Anterior cingulate cortex (tissue), 58 donors: ENCODE measurements around the gene ITPKC.
A peak's percentile ranks its signal among the peaks of the same experiment; 100 is the strongest.
"Not testable (repeated sequence)": the region's sequence is repeated elsewhere in the genome, so short reads cannot be mapped to it uniquely, and the experiment has no call there.

ENCODE experiments used
- DNase-seq, 58 donors: peaks; one replicate each; lab custom pipeline; 2025; lab: John Stamatoyannopoulos, UW

ITPKC gene

DNA sequence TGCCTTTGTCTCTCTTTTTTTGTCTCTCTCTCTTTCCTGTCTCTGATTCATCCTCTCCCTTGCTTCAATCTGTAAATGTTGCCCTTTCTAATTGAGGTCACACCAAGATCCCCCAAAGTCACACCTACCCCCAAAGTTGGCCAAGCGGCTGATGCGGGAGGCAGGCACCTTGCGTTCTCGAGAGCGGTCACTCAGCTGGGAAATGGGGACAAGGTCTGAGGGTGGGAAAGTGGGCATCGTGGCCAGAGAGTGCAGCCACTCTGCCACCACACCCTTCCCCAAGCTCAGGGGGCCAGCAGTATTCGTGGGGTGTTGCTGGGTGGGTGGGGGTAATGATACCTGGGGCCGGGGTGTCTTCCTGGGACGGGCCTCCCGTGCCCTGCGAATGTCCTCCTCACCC lies 3.0 kb upstream of the ITPKC start:
- no peak for DNase-seq

GRCh38 chr19:40714441-40715299 lies 2.2 kb upstream of the ITPKC start:
- DNase-seq: peak; percentile 67 to 98 (median 93)

DNA sequence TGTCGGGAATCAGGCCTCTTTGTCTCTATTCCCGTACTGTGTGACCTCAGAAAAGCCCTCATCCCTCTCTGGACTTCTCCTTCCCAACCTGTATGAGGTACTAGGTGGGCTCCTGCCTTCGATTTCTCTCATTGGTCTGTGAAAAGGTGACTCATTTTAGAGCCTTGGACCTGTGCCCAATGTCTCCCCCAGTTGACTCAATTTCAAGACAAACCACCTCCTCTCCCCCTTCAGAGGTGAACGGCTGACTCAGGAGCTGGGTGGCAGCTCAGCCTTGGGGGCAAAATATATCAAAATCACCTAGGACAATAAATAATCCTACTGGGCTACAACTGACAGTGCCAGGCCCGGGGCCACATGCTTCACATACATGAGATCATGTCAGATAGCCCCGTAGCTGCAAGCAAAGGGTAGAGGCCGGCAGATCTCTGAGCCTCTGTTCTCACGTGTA lies 856 bp upstream of the ITPKC start:
- DNase-seq: peak in 8 of 58 donors; percentile 35 to 67 (median 54)

DNA sequence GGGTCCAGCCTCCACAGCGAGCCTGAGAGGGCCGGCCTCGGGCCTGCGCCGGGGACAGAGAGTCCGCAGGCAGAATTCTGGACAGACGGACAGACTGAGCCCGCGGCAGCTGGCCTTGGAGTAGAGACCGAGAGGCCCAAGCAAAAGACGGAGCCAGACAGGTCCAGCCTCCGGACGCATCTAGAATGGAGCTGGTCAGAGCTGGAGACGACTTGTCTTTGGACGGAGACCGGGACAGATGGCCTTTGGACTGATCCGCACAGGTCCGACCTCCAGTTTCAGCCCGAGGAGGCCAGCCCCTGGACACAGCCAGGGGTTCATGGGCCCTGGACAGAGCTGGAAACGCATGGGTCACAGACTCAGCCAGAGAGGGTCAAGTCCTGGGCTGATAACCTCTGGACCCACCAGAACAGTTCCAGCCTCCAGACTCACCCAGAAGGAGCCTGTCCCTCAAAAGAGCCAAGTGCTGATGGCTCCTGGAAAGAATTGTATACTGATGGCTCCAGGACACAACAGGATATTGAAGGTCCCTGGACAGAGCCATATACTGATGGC lies 490 bp downstream of the ITPKC start:
- peak in 8 of 58 donors; percentile 29 to 67 (median 50) for DNase-seq

DNA sequence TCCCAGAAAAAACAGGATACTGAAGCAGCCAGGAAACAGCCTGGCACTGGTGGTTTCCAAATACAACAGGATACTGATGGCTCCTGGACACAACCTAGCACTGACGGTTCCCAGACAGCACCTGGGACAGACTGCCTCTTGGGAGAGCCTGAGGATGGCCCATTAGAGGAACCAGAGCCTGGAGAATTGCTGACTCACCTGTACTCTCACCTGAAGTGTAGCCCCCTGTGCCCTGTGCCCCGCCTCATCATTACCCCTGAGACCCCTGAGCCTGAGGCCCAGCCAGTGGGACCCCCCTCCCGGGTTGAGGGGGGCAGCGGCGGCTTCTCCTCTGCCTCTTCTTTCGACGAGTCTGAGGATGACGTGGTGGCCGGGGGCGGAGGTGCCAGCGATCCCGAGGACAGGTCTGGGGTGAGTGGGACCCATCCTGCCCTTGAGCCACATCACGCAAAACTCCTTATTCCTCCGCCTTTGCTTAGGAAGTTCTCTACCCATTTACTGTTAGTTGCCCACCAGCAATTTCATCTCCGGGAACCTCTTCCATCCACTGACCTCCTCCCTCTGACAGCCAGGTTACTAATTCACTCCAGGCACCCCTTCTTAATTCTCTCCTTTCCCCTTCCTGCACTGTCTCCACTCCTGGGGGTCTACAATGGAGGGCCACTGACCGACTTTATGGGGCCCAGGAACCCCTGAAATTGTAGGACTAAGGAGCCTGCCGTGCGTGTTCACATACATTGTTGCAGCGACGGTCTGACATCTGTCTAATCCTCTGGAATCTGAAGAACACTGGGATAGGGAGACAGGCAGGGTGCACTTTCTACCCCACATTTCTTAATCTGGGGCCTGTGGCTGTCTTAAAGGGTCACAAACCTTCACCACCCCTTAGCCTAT lies 1.2 kb downstream of the ITPKC start:
- peak in 1 of 58 donors; percentile 8 for DNase-seq

DNA sequence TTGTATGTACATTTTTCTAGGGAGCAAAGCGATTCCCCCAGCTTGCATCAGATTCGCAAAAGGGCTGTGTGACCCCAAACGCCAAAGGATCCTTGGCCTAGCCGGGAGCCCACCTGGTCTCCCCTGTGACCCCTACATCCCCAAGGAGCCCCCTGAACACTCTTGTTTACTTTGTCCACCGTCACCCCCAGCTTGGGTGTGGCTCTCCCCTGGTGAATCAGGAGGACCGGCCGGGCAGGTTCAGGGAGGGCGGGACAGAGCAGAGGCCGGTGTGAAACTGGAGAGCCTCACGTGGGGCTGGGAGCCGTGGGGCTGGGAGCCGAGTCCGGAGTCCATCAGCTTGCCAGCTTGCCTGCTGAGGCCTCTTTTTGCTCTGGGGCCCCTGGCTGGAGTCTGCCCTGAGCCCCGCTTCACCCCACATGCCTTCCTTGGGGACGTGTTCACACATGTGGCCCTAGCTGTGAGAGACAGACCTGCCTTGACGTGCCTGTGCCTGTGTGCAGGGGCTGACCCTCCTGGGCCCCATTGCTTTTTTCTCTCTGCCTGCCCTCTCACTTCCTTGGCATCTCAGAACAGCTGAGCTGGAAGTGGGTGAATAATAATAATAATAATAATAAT lies 2.0 kb downstream of the ITPKC start:
- peak in 15 of 58 donors; percentile 3 to 36 (median 11) for DNase-seq

GRCh38 chr19:40719414-40719894 lies 2.5 kb downstream of the ITPKC start:
- no peak for DNase-seq

- no peak for DNase-seq
Observed at GRCh38 chr19:40721140-40721486, 4.2 kb downstream of the ITPKC start.

DNA sequence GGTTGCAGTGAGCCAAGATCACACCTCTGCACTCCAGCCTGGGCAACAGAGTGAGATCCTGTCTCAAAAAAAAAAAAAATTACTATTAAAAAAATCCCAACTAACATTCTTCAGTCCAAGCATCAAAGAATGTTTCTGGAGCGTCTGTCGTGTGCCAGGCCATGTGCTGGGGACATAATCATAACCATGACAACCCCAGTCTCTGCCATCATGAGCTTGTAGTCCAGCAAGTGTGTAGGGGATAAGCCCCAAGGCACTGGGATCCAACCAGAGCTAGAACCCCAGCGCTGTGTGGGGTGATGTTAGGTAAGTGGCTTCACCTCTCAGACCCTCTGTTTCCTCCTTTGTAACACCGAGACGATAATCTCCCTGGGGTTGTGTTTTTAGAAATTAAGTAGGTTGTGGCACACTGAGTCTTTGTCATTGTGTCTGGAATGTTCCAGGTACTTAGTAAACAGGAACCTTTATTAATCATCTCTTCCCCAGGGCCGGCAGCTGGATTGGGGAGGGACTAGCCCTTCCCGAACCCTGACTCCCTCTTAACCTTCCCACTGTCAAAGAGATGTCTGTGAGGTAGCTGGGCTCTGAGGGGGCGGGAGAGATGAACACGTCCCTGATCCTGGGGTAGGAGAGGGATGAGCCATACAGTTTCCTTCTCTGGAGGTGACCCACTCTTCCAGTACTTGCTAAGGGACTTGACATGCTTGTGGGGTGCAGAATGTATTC lies 5.2 kb downstream of the ITPKC start:
- no peak for DNase-seq

- no peak for DNase-seq
Observed at GRCh38 chr19:40723661-40724254, 6.8 kb downstream of the ITPKC start.

DNA sequence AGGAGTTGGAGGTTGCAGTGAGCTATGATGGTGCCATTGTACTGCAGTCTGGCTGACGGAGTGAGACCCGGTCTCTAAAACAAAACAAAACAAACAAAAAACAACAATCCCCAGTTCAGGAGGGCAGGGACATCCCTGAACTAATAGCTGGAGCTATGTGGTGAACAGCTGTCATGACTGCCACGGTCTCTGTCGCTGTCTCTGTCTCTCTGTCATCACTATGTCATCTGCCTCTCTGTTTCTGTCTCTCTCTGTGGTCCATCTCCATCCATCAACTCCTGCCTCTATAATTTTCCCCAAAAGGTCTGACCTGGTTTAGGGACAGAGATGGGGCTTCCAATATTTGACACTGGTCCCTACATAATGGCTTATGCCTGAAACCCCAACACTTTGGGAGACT lies 7.4 kb downstream of the ITPKC start:
- DNase-seq: no peak

GRCh38 chr19:40724855-40725254 lies 7.9 kb downstream of the ITPKC start:
- DNase-seq: no peak

DNA sequence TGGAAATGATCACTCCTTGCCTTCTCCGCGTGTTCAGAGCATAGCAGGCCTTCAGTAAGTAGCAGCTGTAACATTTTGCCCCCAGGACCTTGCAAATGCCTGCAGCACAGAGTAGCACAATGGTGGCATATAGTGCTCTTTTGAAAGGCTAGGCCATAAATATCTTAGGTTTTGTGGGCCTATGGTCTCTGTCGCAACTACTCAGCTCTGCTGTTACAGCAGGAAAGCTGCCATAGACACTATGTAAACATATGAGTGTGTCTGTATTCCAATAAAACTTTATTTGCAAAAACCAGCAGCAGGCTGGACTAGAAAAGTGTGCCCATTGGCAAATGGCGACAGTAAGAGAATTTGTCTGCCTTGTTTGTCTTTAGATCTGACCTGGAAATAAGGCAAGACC lies 9.4 kb downstream of the ITPKC start:
- DNase-seq: no peak

DNA sequence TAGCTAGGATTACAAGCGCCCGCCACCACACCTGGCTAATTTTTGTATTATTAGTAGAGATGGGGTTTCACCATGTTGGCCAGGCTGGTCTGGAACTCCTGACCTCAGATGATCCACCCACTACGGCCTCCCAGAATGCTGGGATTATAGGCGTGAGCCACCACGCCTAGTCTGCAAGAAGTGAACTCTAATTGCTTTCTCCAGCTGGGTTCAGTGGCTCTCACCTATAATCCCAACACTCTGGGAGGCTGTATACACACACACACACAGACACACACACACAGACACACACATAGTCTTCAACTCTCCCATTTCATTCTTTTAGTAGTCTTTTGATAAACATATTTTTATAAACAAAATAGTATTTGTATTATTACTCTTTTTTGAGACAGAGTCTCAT lies 13.2 kb downstream of the ITPKC start:
- not testable (repeated sequence) for DNase-seq

- not testable (repeated sequence) for DNase-seq
Observed at GRCh38 chr19:40732304-40732703, 15.4 kb downstream of the ITPKC start.

DNA sequence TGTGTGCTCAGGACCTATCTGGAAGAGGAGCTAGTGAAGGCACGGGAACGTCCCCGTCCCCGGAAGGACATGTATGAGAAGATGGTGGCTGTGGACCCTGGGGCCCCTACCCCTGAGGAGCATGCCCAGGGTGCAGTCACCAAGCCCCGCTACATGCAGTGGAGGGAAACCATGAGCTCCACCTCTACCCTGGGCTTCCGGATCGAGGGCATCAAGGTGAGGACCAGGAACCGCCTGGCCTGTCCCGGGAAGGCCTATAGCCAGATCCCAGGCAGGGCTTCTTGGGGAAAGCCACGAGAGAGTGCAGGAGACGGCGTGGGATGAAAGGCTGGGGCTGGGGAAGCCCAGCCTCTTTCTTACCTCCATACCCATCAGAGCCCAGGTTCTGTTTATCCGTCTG lies 16.2 kb downstream of the ITPKC start:
- no peak for DNase-seq

DNA sequence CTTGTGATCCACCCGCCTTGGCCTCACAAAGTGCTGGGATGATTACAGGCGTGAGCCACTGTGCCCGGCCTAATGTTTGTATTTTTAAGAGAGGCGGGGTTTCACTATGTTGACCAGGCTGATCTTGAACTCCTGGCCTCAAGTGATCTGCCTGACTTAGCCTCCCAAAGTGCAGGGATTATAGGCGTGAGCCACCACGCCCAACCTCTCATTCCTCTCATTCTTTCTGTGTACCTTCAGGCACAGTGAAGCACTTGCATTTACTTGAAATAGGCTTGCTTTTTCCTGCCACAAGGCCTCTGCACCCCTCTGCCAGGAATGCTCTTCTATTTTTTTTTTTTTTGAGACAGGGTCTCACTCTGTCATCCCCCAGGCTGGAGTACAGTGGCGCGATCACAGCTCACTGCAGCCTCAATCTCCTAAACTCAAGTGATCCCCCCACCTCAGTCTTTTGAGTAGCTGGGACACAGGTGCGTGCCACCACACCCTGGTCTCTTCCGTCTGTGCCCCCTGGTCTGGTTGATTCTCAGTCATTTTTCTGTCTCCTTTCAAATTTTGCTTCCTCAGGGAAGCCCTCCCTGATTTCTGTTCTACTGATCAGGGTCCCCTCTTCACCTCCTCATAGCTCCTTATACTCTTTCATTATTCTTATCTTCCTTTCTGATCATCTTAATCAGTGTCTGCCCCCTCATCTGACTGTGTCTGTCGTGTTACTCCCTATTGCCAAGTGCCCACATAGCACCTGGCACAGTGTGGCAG lies 18.3 kb downstream of the ITPKC start:
- no peak for DNase-seq

DNA sequence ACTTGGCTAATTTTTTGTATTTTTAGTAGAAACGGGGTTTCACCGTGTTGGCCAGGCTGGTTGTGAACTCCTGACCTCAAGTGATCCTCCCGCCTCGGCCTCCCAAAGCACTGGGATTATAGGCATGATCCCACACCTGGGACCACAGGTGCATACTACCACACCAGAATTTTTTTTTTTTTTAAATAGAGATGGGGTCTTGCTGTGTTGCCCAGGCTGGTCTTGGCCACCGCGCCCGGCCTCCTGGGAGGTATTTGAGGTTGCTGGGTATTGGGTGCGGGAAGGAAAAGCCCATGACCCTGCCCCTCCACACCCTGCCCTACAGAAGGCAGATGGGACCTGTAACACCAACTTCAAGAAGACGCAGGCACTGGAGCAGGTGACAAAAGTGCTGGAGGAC lies 19.7 kb downstream of the ITPKC start:
- no peak for DNase-seq
